ENCODE measurements around the gene CMC4. TPM values are rescaled to one million over a fixed set of nuclear protein-coding genes. Genes with fewer than 3 reads are reported as not detected.

Gene CMC4
- total and polyA plus RNA-seq, 9 of the 15 experiments (the other 6 are each of a cell fraction or from before 2014, with no cell fraction given): 3.5 to 16.9 (median 8.2) TPM

DNA sequence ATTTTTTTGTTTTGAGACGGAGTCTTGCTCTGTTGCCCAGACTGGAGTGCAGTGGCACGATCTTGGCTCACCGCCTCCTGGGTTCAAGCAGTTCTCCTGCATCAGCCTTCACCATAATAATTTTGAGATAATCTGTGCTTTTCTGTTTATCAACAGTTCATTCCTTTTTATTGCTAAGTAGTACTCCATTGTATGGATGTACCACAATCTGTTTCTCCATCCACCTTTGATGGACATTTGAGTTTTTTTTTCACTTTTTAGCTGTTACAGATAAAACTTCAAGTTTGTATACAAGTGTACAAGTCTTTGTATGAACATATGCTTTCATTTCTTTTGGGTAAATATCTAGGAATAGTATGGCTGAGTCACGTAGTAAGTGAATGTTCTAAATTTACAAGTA, 35.2 kb downstream of the CMC4 start (continued):
- TF ChIP-seq CUX1 (CRISPR knock-in tag; IDR thresholded peaks at IDR 0.05): no peak
- TF ChIP-seq, protein P1, sequence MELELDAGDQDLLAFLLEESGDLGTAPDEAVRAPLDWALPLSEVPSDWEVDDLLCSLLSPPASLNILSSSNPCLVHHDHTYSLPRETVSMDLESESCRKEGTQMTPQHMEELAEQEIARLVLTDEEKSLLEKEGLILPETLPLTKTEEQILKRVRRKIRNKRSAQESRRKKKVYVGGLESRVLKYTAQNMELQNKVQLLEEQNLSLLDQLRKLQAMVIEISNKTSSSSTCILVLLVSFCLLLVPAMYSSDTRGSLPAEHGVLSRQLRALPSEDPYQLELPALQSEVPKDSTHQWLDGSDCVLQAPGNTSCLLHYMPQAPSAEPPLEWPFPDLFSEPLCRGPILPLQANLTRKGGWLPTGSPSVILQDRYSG (tag; conservative IDR thresholded peaks at IDR 0.05; ENCODE audit: low read depth): no peak
- no peak for TF ChIP-seq ZNF184 (CRISPR knock-in tag; IDR thresholded peaks at IDR 0.05)
- TF ChIP-seq, protein P2, sequence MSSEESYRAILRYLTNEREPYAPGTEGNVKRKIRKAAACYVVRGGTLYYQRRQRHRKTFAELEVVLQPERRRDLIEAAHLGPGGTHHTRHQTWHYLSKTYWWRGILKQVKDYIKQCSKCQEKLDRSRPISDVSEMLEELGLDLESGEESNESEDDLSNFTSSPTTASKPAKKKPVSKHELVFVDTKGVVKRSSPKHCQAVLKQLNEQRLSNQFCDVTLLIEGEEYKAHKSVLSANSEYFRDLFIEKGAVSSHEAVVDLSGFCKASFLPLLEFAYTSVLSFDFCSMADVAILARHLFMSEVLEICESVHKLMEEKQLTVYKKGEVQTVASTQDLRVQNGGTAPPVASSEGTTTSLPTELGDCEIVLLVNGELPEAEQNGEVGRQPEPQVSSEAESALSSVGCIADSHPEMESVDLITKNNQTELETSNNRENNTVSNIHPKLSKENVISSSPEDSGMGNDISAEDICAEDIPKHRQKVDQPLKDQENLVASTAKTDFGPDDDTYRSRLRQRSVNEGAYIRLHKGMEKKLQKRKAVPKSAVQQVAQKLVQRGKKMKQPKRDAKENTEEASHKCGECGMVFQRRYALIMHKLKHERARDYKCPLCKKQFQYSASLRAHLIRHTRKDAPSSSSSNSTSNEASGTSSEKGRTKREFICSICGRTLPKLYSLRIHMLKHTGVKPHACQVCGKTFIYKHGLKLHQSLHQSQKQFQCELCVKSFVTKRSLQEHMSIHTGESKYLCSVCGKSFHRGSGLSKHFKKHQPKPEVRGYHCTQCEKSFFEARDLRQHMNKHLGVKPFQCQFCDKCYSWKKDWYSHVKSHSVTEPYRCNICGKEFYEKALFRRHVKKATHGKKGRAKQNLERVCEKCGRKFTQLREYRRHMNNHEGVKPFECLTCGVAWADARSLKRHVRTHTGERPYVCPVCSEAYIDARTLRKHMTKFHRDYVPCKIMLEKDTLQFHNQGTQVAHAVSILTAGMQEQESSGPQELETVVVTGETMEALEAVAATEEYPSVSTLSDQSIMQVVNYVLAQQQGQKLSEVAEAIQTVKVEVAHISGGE (CRISPR knock-in tag; IDR thresholded peaks at IDR 0.05): no peak
- TF ChIP-seq ZNF3 (CRISPR knock-in tag; IDR thresholded peaks at IDR 0.05): no peak
- TF ChIP-seq RBM25 (IDR thresholded peaks at IDR 0.05; ENCODE audit: low read depth, low read length, severe bottlenecking): peak; percentile 14
- no peak for TF ChIP-seq HDAC3 (IDR thresholded peaks at IDR 0.05; ENCODE audit: borderline replicate concordance, partially characterized antibody)
- no peak for TF ChIP-seq ATF1 (CRISPR knock-in tag; IDR thresholded peaks at IDR 0.05)
- TF ChIP-seq ATF1 (tag; IDR thresholded peaks at IDR 0.05): no peak
- no peak for TF ChIP-seq ZBED1 (IDR thresholded peaks at IDR 0.05)
- TF ChIP-seq ZNF146 (CRISPR knock-in tag; IDR thresholded peaks at IDR 0.05; ENCODE audit: unreplicated experiment): peak; percentile 94
- no peak for TF ChIP-seq LARP7 (IDR thresholded peaks at IDR 0.05)
- no peak for TF ChIP-seq VEZF1 (CRISPR knock-in tag; IDR thresholded peaks at IDR 0.05)
